Smooth muscle cell (in vitro differentiated cells): ENCODE results near the gene TMBIM4. TPM values are rescaled to one million over a fixed set of nuclear protein-coding genes. Genes with fewer than 3 reads are reported as not detected.
A peak's percentile ranks its signal among the peaks of the same experiment; 100 is the strongest.

Experiments
- DNase-seq: peaks from one replicate; lab custom pipeline; 2025; ENCODE audit not compliant: unreplicated experiment; lab: John Stamatoyannopoulos, UW
- H2AFZ ChIP-seq: fragments of 200-600 bp; sonication (generic); 2 replicates; pipeline ENCODE4 v1.6.0; 2016; ENCODE audit warnings: antibody characterized with exemption, low read depth, mild to moderate bottlenecking
- H3F3A ChIP-seq: fragments of 200-600 bp; sonication (generic); 2 replicates; pipeline ENCODE4 v1.6.0; 2017; ENCODE audit warnings: antibody characterized with exemption, low read depth
- H3K27ac ChIP-seq: fragments of 200-600 bp; sonication (generic); 2 replicates; pipeline ENCODE4 v1.5.1; 2016; ENCODE audit warnings: low read depth, mild to moderate bottlenecking
- H3K27me3 ChIP-seq: fragments of 200-600 bp; sonication (generic); 2 replicates; pipeline ENCODE4 v1.6.1; 2016; ENCODE audit warnings: low read depth, mild to moderate bottlenecking
- H3K36me3 ChIP-seq: fragments of 200-600 bp; sonication (generic); 2 replicates; pipeline ENCODE4 v1.5.1; 2016; ENCODE audit warnings: low read depth
- H3K4me1 ChIP-seq: fragments of 200-600 bp; sonication (generic); 2 replicates; pipeline ENCODE4 v1.5.1; 2016; ENCODE audit warnings: low read depth
- H3K4me2 ChIP-seq: fragments of 200-600 bp; sonication (generic); 2 replicates; pipeline ENCODE4 v1.6.0; 2016; ENCODE audit warnings: mild to moderate bottlenecking
- H3K4me3 ChIP-seq: fragments of 200-600 bp; sonication (generic); 2 replicates; pipeline ENCODE4 v1.5.1; 2016; ENCODE audit warnings: mild to moderate bottlenecking
- H3K79me2 ChIP-seq: fragments of 200-600 bp; sonication (generic); 2 replicates; pipeline ENCODE4 v1.6.0; 2016; ENCODE audit warnings: low read depth, mild to moderate bottlenecking
- H3K9ac ChIP-seq: fragments of 200-600 bp; sonication (generic); 2 replicates; pipeline ENCODE4 v1.6.0; 2016; ENCODE audit warnings: low read depth
- H3K9me3 ChIP-seq: fragments of 200-600 bp; sonication (generic); replicated peaks from 2 replicates; pipeline ENCODE4 v1.5.1; 2016; ENCODE audit warnings: low read depth
- H4K20me1 ChIP-seq: fragments of 200-600 bp; sonication (generic); 2 replicates; pipeline ENCODE4 v1.6.0; 2016; ENCODE audit warnings: low read depth
- CTCF ChIP-seq: fragments of 200-600 bp; sonication (generic); IDR thresholded peaks from 2 replicates; pipeline ENCODE4 v1.5.1; 2017; ENCODE audit warnings: borderline replicate concordance, mild to moderate bottlenecking, antibody characterized with exemption; ENCODE audit not compliant: insufficient read depth, poor library complexity, severe bottlenecking
- WGBS: methylation state at CpG from one replicate; pipeline ENCODE4 v1.1.7; 2016; ENCODE audit warnings: low lambda C conversion rate; 5-methylcytosine and 5-hydroxymethylcytosine counted together
- polyA plus RNA-seq: library from polyadenylated mRNA; unstranded; fragments of >200 nt; fragmentation: Nextera tagmentation; extraction: Ambion mirVana; gene quantifications from 2 replicates; pipeline ENCODE4 v1.2.1, GENCODE V29; 2016
- total RNA-seq: library from RNA; depleted of rRNA; stranded (reverse); fragments of >200 nt; gene quantifications from 2 replicates; pipeline ENCODE4 v1.2.3, GENCODE V29; 2014

The TMBIM4 gene
- total and polyA plus RNA-seq, 2 experiments from 2014 or later, result 97.9 to 103 TPM

GRCh38 chr12:66199141-66199540 is 29.3 kb upstream of the TMBIM4 start:
- no peak overlapping the region for H3K4me2 ChIP-seq
- H2AFZ ChIP-seq, result no peak overlapping the region
- no peak overlapping the region for H3K4me3 ChIP-seq
- peaks cover 3% of the 10 kb centered on the region for H3F3A ChIP-seq
- no peaks in the 10 kb centered on the region for H3K36me3 ChIP-seq
- TF ChIP-seq CTCF, result no peak
- H3K27ac ChIP-seq, result no peak overlapping the region
- no peak overlapping the region for H3K9ac ChIP-seq
- 86% methylated on average over 3 of the region's 3 CpGs for WGBS
- H3K4me1 ChIP-seq, result no peaks in the 10 kb centered on the region
- H3K27me3 ChIP-seq, result no peaks in the 10 kb centered on the region
- no peaks in the 10 kb centered on the region for H3K79me2 ChIP-seq
- no peaks in the 10 kb centered on the region for H4K20me1 ChIP-seq
- no peak for DNase-seq
- no peaks in the 10 kb centered on the region for H3K9me3 ChIP-seq

GRCh38 chr12:66197495-66197921 is 27.7 kb upstream of the TMBIM4 start:
- DNase-seq, result no peak
- Histone ChIP-seq H3K4me2 (peak overlapping the region; percentile 33), H3K9me3 (no peaks in the 10 kb centered on the region), H3K4me1 (no peaks in the 10 kb centered on the region), H3K27ac (peak overlapping the region; percentile 68), H3K27me3 (no peaks in the 10 kb centered on the region), H3F3A (peaks cover 3% of the 10 kb centered on the region), H3K79me2 (no peaks in the 10 kb centered on the region), H3K36me3 (no peaks in the 10 kb centered on the region), H2AFZ (peak overlapping the region; percentile 32), H3K9ac (no peak overlapping the region), H4K20me1 (no peaks in the 10 kb centered on the region), H3K4me3 (no peak overlapping the region)
- WGBS, result 39% methylated on average over 3 of the region's 3 CpGs
- TF ChIP-seq CTCF, result no peak

GRCh38 chr12:66196806-66197205 is 27.0 kb upstream of the TMBIM4 start:
- TF ChIP-seq CTCF, result no peak
- Histone ChIP-seq H3F3A (peaks cover 3% of the 10 kb centered on the region), H3K9me3 (no peaks in the 10 kb centered on the region), H3K27me3 (no peaks in the 10 kb centered on the region), H3K27ac (peak overlapping the region; percentile 68), H3K4me1 (no peaks in the 10 kb centered on the region), H4K20me1 (no peaks in the 10 kb centered on the region), H2AFZ (peak overlapping the region; percentile 32), H3K36me3 (no peaks in the 10 kb centered on the region), H3K4me3 (no peak overlapping the region), H3K9ac (no peak overlapping the region), H3K4me2 (peak overlapping the region; percentile 33), H3K79me2 (no peaks in the 10 kb centered on the region)
- 50% methylated on average over 3 of the region's 3 CpGs for WGBS
- DNase-seq, result no peak

- no peaks in the 10 kb centered on the region for H4K20me1 ChIP-seq
- no peaks in the 10 kb centered on the region for H3K9me3 ChIP-seq
- H3K36me3 ChIP-seq, result no peaks in the 10 kb centered on the region
- no peaks in the 10 kb centered on the region for H3K4me1 ChIP-seq
- H3K4me2 ChIP-seq, result no peak overlapping the region
- peaks cover 3% of the 10 kb centered on the region for H3F3A ChIP-seq
- 97% methylated on average over 6 of the region's 6 CpGs for WGBS
- no peak overlapping the region for H2AFZ ChIP-seq
- H3K27ac ChIP-seq, result no peak overlapping the region
- DNase-seq, result no peak
- no peak for TF ChIP-seq CTCF
- H3K9ac ChIP-seq, result no peak overlapping the region
- H3K27me3 ChIP-seq, result no peaks in the 10 kb centered on the region
- no peaks in the 10 kb centered on the region for H3K79me2 ChIP-seq
- H3K4me3 ChIP-seq, result no peak overlapping the region
Measured at GRCh38 chr12:66195242-66195641, 25.4 kb upstream of the TMBIM4 start.
